K562 (cell line): ENCODE data around the gene TNFSF15. TPM values are rescaled to one million over a fixed set of nuclear protein-coding genes. Genes with fewer than 3 reads are reported as not detected.

Source experiments
- ATAC-seq: fragments of 200-7000 bp; cut with Tn5 transposase; 3 replicates; pipeline ENCODE4 v1.9.1; 2020; ENCODE audit warnings: moderate library complexity
- BruUV-seq: library from RNA; stranded (reverse); fragments of 400-500 nt; replicated peaks from 2 replicates; lab custom pipeline; 2021; lab: Mats Ljungman, UMichigan
- CTCF ChIA-PET: fragments of 300-600 bp; formaldehyde crosslinking; extraction: SDS; loops from one replicate; lab custom pipeline; 2021; ENCODE audit warnings: low intra/inter-chr PET ratio; lab: Yijun Ruan, JAX
- POLR2A ChIA-PET: fragments of 300-600, 350-650 bp; sonication (Branson Sonifier 250); formaldehyde crosslinking; extraction: SDS; loops from one replicate; lab custom pipeline; 2021; ENCODE audit warnings: antibody characterized with exemption, inconsistent platforms; lab: Yijun Ruan, JAX
- DNase-seq, 4 experiments: peaks; one replicate each; pipeline versions ENCODE4 v3.0.0 to v3.0.0-alpha.2; 2011 to 2018; ENCODE audit warnings: low spot score in 3 of 4, mixed read lengths in 3 of 4; ENCODE audit errors: extremely low read depth in 1 of 4
- FAIRE-seq: peaks from 2 replicates; lab custom pipeline; 2011; peaks lifted over from hg19 to GRCh38; lab: Jason Lieb, UNC
- H2AFZ ChIP-seq: 2 replicates; pipeline ENCODE4 v1.6.0; 2011; ENCODE audit warnings: low read depth, low read length, control low read depth, inconsistent platforms
- H3K27ac ChIP-seq: fragments of 200-600 bp; 3 replicates; pipeline ENCODE4 v1.8.0; 2011; ENCODE audit warnings: low read depth, mild to moderate bottlenecking, control low read depth, inconsistent platforms, low read length, moderate library complexity, mixed read lengths; ENCODE audit errors: extremely low read depth
- H3K27me3 ChIP-seq, 2 experiments: fragments of 300-600 bp in 1 of 2; 2 replicates in 1 of 2; 3 replicates in 1 of 2; pipeline versions ENCODE4 v1.6.0 to v1.8.0; 2011; ENCODE audit warnings: inconsistent platforms in 2 of 2, low read length in 2 of 2, mild to moderate bottlenecking in 1 of 2, mixed read lengths in 1 of 2, moderate library complexity in 1 of 2; ENCODE audit not compliant: control insufficient read depth in 2 of 2, insufficient read depth in 2 of 2
- H3K36me3 ChIP-seq: fragments of 300-600 bp; 3 replicates; pipeline ENCODE4 v1.8.0; 2011; ENCODE audit warnings: mild to moderate bottlenecking, low read length, inconsistent platforms; ENCODE audit not compliant: control insufficient read depth, insufficient read depth
- H3K4me1 ChIP-seq, 2 experiments: fragments of 200-600 bp in 1 of 2; replicated peaks in 1 of 2; 2 replicates in 1 of 2; 3 replicates in 1 of 2; pipeline versions ENCODE4 v1.5.1 to v1.8.0; 2011; ENCODE audit warnings: inconsistent platforms in 2 of 2, low read length in 2 of 2, mild to moderate bottlenecking in 1 of 2, mixed read lengths in 1 of 2, moderate library complexity in 1 of 2; ENCODE audit not compliant: control insufficient read depth in 2 of 2, insufficient read depth in 2 of 2
- H3K4me2 ChIP-seq: 2 replicates; pipeline ENCODE4 v1.6.1; 2011; ENCODE audit warnings: low read length, control low read depth, inconsistent platforms, mixed read lengths; ENCODE audit not compliant: insufficient read depth
- H3K4me3 ChIP-seq: fragments of 200-600 bp; sonication (generic), shearing (Covaris generic); 2 replicates; pipeline ENCODE4 v1.5.1; 2016; ENCODE audit warnings: control low read depth, inconsistent platforms
- H3K79me2 ChIP-seq: fragments of 200-600 bp; 3 replicates; pipeline ENCODE4 v1.8.0; 2011; ENCODE audit warnings: low read length, inconsistent platforms; ENCODE audit not compliant: control insufficient read depth, insufficient read depth
- H3K9ac ChIP-seq, 2 experiments: 2 replicates each; pipeline versions ENCODE4 v1.6.0 to v1.6.1; 2011; ENCODE audit warnings: low read depth in 2 of 2, low read length in 2 of 2, control low read depth in 1 of 2, inconsistent platforms in 1 of 2, mild to moderate bottlenecking in 1 of 2, mixed read lengths in 1 of 2; ENCODE audit not compliant: insufficient read depth in 1 of 2
- H3K9me1 ChIP-seq: one replicate; pipeline ENCODE4 v1.6.0; 2011; ENCODE audit warnings: inconsistent platforms, mild to moderate bottlenecking, low read length, moderate library complexity; ENCODE audit not compliant: control insufficient read depth, insufficient read depth
- H3K9me3 ChIP-seq: replicated peaks from 2 replicates; pipeline ENCODE4 v1.5.1; 2011; ENCODE audit warnings: low read depth, low read length, inconsistent platforms; ENCODE audit not compliant: control insufficient read depth, insufficient read depth
- H4K20me1 ChIP-seq: replicated peaks from 2 replicates; pipeline ENCODE4 v1.6.1; 2011; ENCODE audit warnings: low read length, inconsistent platforms, mixed read lengths; ENCODE audit not compliant: control insufficient read depth, insufficient read depth
- CBFA2T3 ChIP-seq: fragments of 450-650 bp; IDR thresholded peaks from 2 replicates; pipeline ENCODE4 v1.6.1; 2017
- HINFP ChIP-seq: fragments of 450-650 bp; conservative IDR thresholded peaks from 2 replicates; pipeline ENCODE4 v1.6.1; 2016; ENCODE audit warnings: missing genetic modification characterization, low read depth, mild to moderate bottlenecking, control low read depth, missing compliant biosample characterization
- JUND ChIP-seq, 2 experiments: IDR thresholded peaks; 2 replicates in 1 of 2; 3 replicates in 1 of 2; pipeline ENCODE4 v1.6.1; 2011; ENCODE audit warnings: borderline replicate concordance in 2 of 2, low read depth in 2 of 2, low read length in 2 of 2, improper control_type of control experiment in 1 of 2, missing biosample characterization in 1 of 2, missing genetic modification characterization in 1 of 2, missing genetic modification reagents in 1 of 2
- MBD1 ChIP-seq: fragments of 250-450 bp; sonication (Bioruptor Pico); IDR thresholded peaks from 2 replicates; pipeline ENCODE4 v1.8.0; 2022; ENCODE audit warnings: inconsistent platforms
- NCOA1 ChIP-seq: fragments of 450-650 bp; IDR thresholded peaks from 2 replicates; pipeline ENCODE4 v1.6.1; 2016; ENCODE audit warnings: low read depth
- PHB ChIP-seq: fragments of 250-450 bp; sonication (Bioruptor Pico); IDR thresholded peaks from 2 replicates; pipeline ENCODE4 v1.5.0; 2021
- USF1 ChIP-seq: sonication (generic); formaldehyde crosslinking; IDR thresholded peaks from 2 replicates; pipeline ENCODE4 v1.9.0; 2022; ENCODE audit warnings: mild to moderate bottlenecking, missing genetic modification reagents
- XRCC4 ChIP-seq: IDR thresholded peaks from one replicate; pipeline ENCODE4 v1.6.1; 2011; ENCODE audit not compliant: insufficient read depth, insufficient read length; ENCODE audit errors: extremely low read depth
- ZMIZ1 ChIP-seq, 2 experiments: fragments of 150-350 bp in 1 of 2; IDR thresholded peaks; 2 replicates each; pipeline ENCODE4 v1.6.1; 2012 to 2016; ENCODE audit warnings: low read depth in 2 of 2, low read length in 2 of 2, mild to moderate bottlenecking in 1 of 2, moderate library complexity in 1 of 2
- ZNF764 ChIP-seq: fragments of 250-450 bp; sonication (Bioruptor Pico); IDR thresholded peaks from 2 replicates; pipeline ENCODE4 v1.4.0; 2020; ENCODE audit warnings: low read depth, mild to moderate bottlenecking, moderate library complexity
- ZNF785 ChIP-seq: fragments of 250-450 bp; sonication (Bioruptor Pico); IDR thresholded peaks from 2 replicates; pipeline ENCODE4 v1.4.0; 2020; ENCODE audit warnings: mild to moderate bottlenecking
- WGBS: fragments of 100-300 bp; shearing (Covaris generic); methylation state at CpG from one replicate; pipeline ENCODE4 v1.1.6; 2016; ENCODE audit warnings: low coverage, mixed read lengths; ENCODE audit not compliant: insufficient coverage; ENCODE audit errors: missing lambda C conversion rate; 5-methylcytosine and 5-hydroxymethylcytosine counted together
- in situ Hi-C: fragments of 300-500 bp; cut with MboI; formaldehyde crosslinking; loops from 4 replicates; pipeline ENCODE4 v1.15.0; 2018; ENCODE audit warnings: inconsistent platforms, mixed read lengths
- intact Hi-C: fragments of 100-400 bp; cut with micrococcal nuclease; formaldehyde crosslinking; loops from 2 replicates; pipeline ENCODE4 v1.14.2; 2022
- polyA plus RNA-seq, 8 experiments: library from polyadenylated mRNA; depleted of rRNA in 4 of 8; stranded (reverse) in 5 of 8; unstranded in 3 of 8; fragments of >200 nt; fragmentation: Nextera tagmentation in 2 of 8; fragmentation: Illumina TruSeq in 1 of 8; extraction: Ambion mirVana in 2 of 8; extraction: Trizol in 1 of 8; gene quantifications; 2 replicates each; pipeline versions ENCODE4 v1.2.1 to v1.2.3, GENCODE V29; 2011 to 2014; ENCODE audit warnings: inconsistent platforms in 1 of 8, missing spikeins in 1 of 8
- total RNA-seq, 7 experiments: library from RNA; depleted of rRNA in 6 of 7; stranded (reverse); fragments of >200 nt in 6 of 7; fragmentation: Illumina TruSeq in 2 of 7; extraction: Trizol in 2 of 7; gene quantifications; 2 replicates each; pipeline versions ENCODE4 v1.2.1 to v1.2.3, GENCODE V29; 2011 to 2021; ENCODE audit warnings: low replicate concordance in 1 of 7
- TF ChIP-seq, protein P1 (sequence below): sonication (generic); formaldehyde crosslinking; IDR thresholded peaks from 2 replicates; pipeline ENCODE4 v1.8.1; 2023; ENCODE audit warnings: mild to moderate bottlenecking, missing genetic modification reagents, moderate library complexity

TNFSF15 gene
- total and polyA plus RNA-seq, 9 of the 15 experiments (the other 6 are each of a cell fraction or from before 2014, with no cell fraction given): not detected

DNA sequence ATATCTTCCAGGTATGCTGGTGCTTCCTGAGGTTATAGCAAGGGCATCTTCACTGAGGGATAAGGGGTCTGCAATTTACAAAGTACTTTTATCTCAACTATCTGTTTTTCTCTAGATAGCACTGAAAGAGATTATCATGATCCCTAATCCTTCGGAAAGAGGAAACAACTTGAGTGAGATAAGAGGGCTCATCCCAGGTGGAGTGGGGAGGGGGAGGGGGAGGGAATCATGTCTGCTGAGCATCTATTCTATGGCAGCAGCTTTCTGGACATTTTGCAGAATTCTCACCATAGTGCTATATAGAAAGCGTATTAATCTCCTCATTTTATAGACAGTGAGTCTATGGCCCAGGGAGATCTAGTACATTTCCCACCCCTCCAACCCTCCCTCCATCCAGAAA, 5.9 kb downstream of the TNFSF15 start:
- intact Hi-C loops: no loop called here
- Histone ChIP-seq H3K79me2 (no peaks in the 10 kb centered on the region), H3K9me3 (no peaks in the 10 kb centered on the region), H3K36me3 (no peaks in the 10 kb centered on the region), H4K20me1 (no peaks in the 10 kb centered on the region), H3K4me2 (no peak overlapping the region), H3K9me1 (no peaks in the 10 kb centered on the region), H2AFZ (no peak overlapping the region), H3K4me1 (no peaks in the 10 kb centered on the region), H3K27me3 (peaks cover 0 to 4% of the 10 kb centered on the region in 2 experiments; a peak in 1 of 5 replicates), H3K9ac (no peak overlapping the region), H3K27ac (no peak overlapping the region), H3K4me3 (no peak overlapping the region)
- TF ChIP-seq XRCC4: no peak
- no peak for TF ChIP-seq JUND (IDR thresholded peaks at IDR 0.05; ENCODE audit: borderline replicate concordance, low read depth, low read length)
- TF ChIP-seq JUND (tag; IDR thresholded peaks at IDR 0.05; ENCODE audit: borderline replicate concordance, low read depth, low read length): no peak
- TF ChIP-seq NCOA1: no peak
- no peak for TF ChIP-seq PHB (CRISPR knock-in tag)
- no peak for TF ChIP-seq ZNF785 (CRISPR knock-in tag)
- no peak for TF ChIP-seq HINFP (tag)
- TF ChIP-seq ZMIZ1 (IDR thresholded peaks at IDR 0.05; ENCODE audit: low read depth in 2 of 2, low read length in 2 of 2): no peak
- no peak for TF ChIP-seq MBD1 (CRISPR knock-in tag)
- no peak for TF ChIP-seq ZNF764 (CRISPR knock-in tag)
- TF ChIP-seq, protein P1, sequence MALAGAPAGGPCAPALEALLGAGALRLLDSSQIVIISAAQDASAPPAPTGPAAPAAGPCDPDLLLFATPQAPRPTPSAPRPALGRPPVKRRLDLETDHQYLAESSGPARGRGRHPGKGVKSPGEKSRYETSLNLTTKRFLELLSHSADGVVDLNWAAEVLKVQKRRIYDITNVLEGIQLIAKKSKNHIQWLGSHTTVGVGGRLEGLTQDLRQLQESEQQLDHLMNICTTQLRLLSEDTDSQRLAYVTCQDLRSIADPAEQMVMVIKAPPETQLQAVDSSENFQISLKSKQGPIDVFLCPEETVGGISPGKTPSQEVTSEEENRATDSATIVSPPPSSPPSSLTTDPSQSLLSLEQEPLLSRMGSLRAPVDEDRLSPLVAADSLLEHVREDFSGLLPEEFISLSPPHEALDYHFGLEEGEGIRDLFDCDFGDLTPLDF (CRISPR knock-in tag): no peak
- no peak for TF ChIP-seq USF1 (CRISPR knock-in tag)
- no peak for TF ChIP-seq CBFA2T3
- in situ Hi-C loops: no loop called here
- ChIA-PET CTCF (no interaction called here), POLR2A (no interaction called here)
- FAIRE-seq (no peak), DNase-seq (no peak), ATAC-seq (no peak)
- 10% methylated on average over 2 of the region's 2 CpGs for WGBS
- BruUV-seq: no TSS peak
